ENCODE measurements around the gene EMX2.

EMX2 gene

DNA sequence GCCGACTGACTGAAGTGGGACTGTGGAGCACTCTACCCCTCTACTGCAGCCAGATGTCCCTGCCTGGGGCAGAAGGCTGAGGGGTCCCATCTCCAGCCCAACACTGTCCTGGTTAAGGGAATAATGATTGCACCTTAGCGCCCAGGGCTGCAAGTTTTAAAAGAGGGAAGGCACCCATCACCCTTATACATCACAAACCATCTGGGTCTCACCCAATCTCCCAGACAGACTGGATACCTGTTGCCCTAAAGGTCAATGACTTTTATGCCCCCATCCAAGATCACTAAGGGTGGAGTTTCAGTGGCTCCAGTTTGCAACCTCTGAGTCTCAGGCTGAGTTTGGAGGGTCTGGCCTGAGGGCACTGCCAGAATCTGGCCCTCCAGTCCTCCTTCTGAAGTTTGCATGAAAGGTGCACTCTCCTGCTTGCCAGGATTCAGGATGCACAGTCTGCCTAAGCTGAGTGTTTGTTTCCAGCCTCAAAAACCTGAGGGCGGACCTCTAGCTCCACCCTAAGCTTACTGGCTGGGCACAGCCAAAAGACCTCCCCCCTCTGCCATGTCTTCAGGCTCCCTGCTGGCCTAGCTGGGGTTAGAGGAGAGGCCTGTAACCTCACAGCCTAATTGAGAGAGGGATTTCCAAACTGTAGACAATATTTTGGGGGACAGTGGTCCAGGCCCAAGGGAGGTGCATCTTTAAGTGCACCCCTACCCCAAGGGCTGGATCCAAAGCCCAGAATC lies 2.5 kb upstream of the EMX2 start:
- H3K27me3 ChIP-seq (replicated peaks) = peaks cover 53% of the 10 kb centered on the region
- in situ Hi-C loops (cut with HindIII; ENCODE audit: low pct_ligation_motif_present, low sequenced_read_pairs) = no loop called here
- TF ChIP-seq CTCF (IDR thresholded peaks at IDR 0.05; ENCODE audit: low read depth, low read length, missing control alignments) = no peak
- H3K36me3 ChIP-seq (replicated peaks) = no peaks in the 10 kb centered on the region
- DNase-seq = no peak
- H3K27ac ChIP-seq = no peak overlapping the region
- no peak overlapping the region for H3K4me3 ChIP-seq (ENCODE audit: low read depth, low read length)

GRCh38 chr10:117540640-117541404 lies 1.7 kb upstream of the EMX2 start:
- no peak for DNase-seq
- in situ Hi-C loops (cut with HindIII; ENCODE audit: low pct_ligation_motif_present, low sequenced_read_pairs) = no loop called here
- Histone ChIP-seq H3K27ac (no peak overlapping the region), H3K4me3 (ENCODE audit: low read depth, low read length) (no peak overlapping the region), H3K27me3 (replicated peaks) (peaks cover 53% of the 10 kb centered on the region), H3K36me3 (replicated peaks) (no peaks in the 10 kb centered on the region)
- no peak for TF ChIP-seq CTCF (IDR thresholded peaks at IDR 0.05; ENCODE audit: low read depth, low read length, missing control alignments)

GRCh38 chr10:117541405-117541908 lies 1.1 kb upstream of the EMX2 start:
- Histone ChIP-seq H3K4me3 (ENCODE audit: low read depth, low read length) (peak overlapping the region; percentile 47), H3K36me3 (replicated peaks) (no peaks in the 10 kb centered on the region), H3K27me3 (replicated peaks) (peaks cover 53% of the 10 kb centered on the region), H3K27ac (no peak overlapping the region)
- in situ Hi-C loops (cut with HindIII; ENCODE audit: low pct_ligation_motif_present, low sequenced_read_pairs) = no loop called here
- no peak for TF ChIP-seq CTCF (IDR thresholded peaks at IDR 0.05; ENCODE audit: low read depth, low read length, missing control alignments)
- peak; percentile 81 for DNase-seq

- no peak for TF ChIP-seq CTCF (IDR thresholded peaks at IDR 0.05; ENCODE audit: low read depth, low read length, missing control alignments)
- no peaks in the 10 kb centered on the region for H3K36me3 ChIP-seq (replicated peaks)
- H3K4me3 ChIP-seq (ENCODE audit: low read depth, low read length) = peak overlapping the region; percentile 47
- no peak overlapping the region for H3K27ac ChIP-seq
- in situ Hi-C loops (cut with HindIII; ENCODE audit: low pct_ligation_motif_present, low sequenced_read_pairs) = no loop called here
- H3K27me3 ChIP-seq (replicated peaks) = peaks cover 52% of the 10 kb centered on the region
- DNase-seq = peak; percentile 71
Observed at GRCh38 chr10:117541909-117542705, 439 bp upstream of the EMX2 start.

DNA sequence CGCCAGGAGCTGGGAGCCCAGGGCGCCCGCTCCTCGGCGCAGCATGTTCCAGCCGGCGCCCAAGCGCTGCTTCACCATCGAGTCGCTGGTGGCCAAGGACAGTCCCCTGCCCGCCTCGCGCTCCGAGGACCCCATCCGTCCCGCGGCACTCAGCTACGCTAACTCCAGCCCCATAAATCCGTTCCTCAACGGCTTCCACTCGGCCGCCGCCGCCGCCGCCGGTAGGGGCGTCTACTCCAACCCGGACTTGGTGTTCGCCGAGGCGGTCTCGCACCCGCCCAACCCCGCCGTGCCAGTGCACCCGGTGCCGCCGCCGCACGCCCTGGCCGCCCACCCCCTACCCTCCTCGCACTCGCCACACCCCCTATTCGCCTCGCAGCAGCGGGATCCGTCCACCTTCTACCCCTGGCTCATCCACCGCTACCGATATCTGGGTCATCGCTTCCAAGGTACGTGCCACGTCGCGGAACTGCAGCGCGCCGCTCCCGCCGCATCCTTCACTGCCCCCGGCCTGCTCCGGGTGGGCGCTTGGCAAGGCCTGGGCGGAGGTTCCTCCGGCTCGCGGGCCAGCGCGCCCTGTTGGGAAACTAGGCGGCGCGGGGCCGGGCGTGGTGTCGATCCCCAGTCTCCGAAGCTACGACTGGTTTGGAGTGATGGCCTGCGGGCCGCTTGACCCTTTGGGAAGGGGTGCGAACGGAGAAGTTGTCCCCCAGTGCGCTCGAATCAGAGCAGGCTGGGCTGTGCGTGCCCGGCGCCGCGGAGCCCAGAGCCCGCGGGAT lies 868 bp downstream of the EMX2 start:
- Histone ChIP-seq H3K27me3 (replicated peaks) (peaks cover 64% of the 10 kb centered on the region), H3K36me3 (replicated peaks) (no peaks in the 10 kb centered on the region), H3K4me3 (ENCODE audit: low read depth, low read length) (peak overlapping the region; percentile 45), H3K27ac (no peak overlapping the region)
- DNase-seq = peak; percentile 14
- peak; percentile 20 for TF ChIP-seq CTCF (IDR thresholded peaks at IDR 0.05; ENCODE audit: low read depth, low read length, missing control alignments)
- in situ Hi-C loops (cut with HindIII; ENCODE audit: low pct_ligation_motif_present, low sequenced_read_pairs) = no loop called here
